IPS DF 4.7 (cell line): ENCODE results near the gene NRG3.
"Not testable (repeated sequence)": the region's sequence is repeated elsewhere in the genome, so short reads cannot be mapped to it uniquely, and the experiment has no call there.

Experiments used
- DNase-seq: peaks from one replicate; pipeline ENCODE4 v3.0.0-alpha.2; 2013; ENCODE audit warnings: low spot score; ENCODE audit errors: extremely low read depth

Gene NRG3

GRCh38 chr10:82660986-82661385, 786.0 kb downstream of the NRG3 start:
- no peak for DNase-seq

- no peak for DNase-seq
These were observed 786.7 kb downstream of the NRG3 start for GRCh38 chr10:82661701-82662100.

GRCh38 chr10:82668221-82668895, 793.4 kb downstream of the NRG3 start:
- DNase-seq, result no peak

- DNase-seq, result no peak
These were observed 799.0 kb downstream of the NRG3 start for GRCh38 chr10:82674036-82674435.

- DNase-seq, result not testable (repeated sequence)
These were observed 802.9 kb downstream of the NRG3 start for GRCh38 chr10:82677932-82678331.

- DNase-seq, result not testable (repeated sequence)
These were observed 803.5 kb downstream of the NRG3 start for GRCh38 chr10:82678451-82678850.

GRCh38 chr10:82680608-82681007, 805.6 kb downstream of the NRG3 start:
- DNase-seq, result no peak

DNA sequence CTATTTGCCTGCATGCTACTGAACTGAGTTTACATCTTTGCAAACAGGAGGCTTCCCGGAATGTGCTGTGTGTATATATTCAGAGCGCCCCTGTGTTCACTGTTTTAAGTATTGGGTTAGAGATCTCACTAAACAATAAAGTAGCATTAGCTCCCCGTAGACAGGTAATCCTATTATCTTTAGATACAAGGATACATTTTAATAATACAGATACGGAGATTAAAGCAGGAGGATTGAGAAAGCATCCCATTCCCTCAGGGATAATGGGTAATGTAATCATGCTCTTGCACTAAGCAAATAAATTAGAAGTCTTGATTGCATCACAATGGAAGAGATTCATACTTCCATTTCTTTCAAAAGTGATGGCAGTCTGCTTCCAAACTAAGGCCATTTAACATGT, 809.0 kb downstream of the NRG3 start:
- no peak for DNase-seq

GRCh38 chr10:82685087-82685486, 810.1 kb downstream of the NRG3 start:
- DNase-seq, result no peak

DNA sequence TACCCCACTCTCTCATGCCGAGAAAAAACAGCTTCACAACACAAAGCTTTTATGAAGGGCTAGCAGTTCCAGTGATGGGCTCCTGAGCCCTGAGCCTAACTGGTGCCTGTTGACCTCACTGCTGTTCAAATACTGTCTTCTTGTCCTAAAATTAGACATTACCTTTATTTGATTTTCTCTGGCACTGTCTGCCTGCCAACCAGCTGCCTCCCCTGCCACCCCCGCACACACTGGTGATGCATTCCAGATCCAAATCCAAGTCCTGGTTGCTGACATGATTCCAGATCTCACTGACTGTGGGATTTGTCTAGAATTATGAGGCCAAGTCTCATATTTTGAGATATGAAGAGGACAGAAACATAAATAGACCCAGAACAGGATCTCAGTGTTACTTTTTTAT, 816.2 kb downstream of the NRG3 start:
- DNase-seq, result no peak

- no peak for DNase-seq
These were observed 817.5 kb downstream of the NRG3 start for GRCh38 chr10:82692458-82692857.

- no peak for DNase-seq
These were observed 846.8 kb downstream of the NRG3 start for GRCh38 chr10:82721831-82722230.

GRCh38 chr10:82722273-82722672, 847.3 kb downstream of the NRG3 start:
- DNase-seq, result no peak

GRCh38 chr10:82736305-82736704, 861.3 kb downstream of the NRG3 start:
- no peak for DNase-seq

GRCh38 chr10:82737549-82737948, 862.6 kb downstream of the NRG3 start:
- no peak for DNase-seq

GRCh38 chr10:82738592-82738991, 863.6 kb downstream of the NRG3 start:
- no peak for DNase-seq

GRCh38 chr10:82742478-82742877, 867.5 kb downstream of the NRG3 start:
- no peak for DNase-seq

- no peak for DNase-seq
These were observed 867.9 kb downstream of the NRG3 start for GRCh38 chr10:82742898-82743297.

- DNase-seq, result no peak
These were observed 875.5 kb downstream of the NRG3 start for GRCh38 chr10:82750538-82750937.

GRCh38 chr10:82757397-82757796, 882.4 kb downstream of the NRG3 start:
- DNase-seq, result no peak

DNA sequence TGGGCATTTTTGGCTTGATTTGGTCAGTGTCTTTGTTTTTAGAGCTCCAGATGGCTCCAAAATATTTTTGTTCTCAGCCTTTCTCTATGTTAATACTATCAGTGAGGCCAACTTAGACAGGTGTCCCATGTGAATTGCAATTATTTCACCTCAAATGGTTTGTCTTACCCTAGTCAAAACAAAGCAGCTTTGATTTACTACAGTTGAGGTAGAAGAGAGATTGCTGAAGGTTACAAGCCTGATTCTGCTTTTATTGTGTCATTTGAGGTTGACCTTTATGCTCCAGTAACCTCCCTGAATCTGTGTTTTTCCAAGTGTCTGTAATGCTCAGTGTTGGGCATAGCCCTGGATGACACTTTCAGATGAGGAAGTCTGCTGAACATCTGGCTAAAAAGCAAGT, 882.9 kb downstream of the NRG3 start:
- DNase-seq, result no peak

DNA sequence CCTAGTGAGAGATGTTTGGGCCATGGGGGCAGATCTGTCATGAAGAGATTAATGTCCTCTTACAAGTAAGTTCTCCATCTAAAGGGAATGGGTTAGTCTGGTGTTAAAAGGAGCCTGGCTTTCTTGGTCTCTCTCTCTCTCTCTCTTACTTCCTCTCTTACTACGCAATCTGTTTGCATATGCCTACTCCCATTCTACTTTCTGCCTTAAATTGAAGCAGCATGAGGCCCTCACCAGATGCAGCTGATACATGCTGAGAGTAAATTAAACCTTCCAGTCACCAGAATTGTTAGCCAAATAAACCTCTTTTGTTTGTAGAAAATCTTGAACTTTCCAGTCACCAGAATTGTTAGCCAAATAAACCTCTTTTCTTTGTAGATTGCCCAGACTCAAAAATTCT, 884.1 kb downstream of the NRG3 start:
- DNase-seq, result no peak

DNA sequence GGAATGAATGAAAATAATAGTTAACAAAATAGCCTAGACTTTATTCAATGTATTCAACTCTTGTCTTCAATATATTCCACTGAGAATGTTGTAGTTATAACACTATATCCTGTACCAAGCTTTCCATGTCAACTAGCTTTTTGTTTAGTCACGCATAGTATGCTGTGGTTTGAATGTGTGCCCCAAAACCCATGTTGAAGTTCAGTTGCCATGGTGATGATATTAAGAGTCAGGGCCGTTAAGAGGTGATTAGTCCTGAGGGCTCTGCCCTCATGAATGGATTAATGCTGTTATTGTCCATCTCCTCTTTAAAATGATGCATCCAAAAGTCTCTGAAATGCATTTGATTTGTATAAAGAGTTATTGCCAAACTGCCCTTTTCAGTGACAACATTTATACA, 887.6 kb downstream of the NRG3 start:
- DNase-seq, result no peak

- no peak for DNase-seq
These were observed 893.0 kb downstream of the NRG3 start for GRCh38 chr10:82768040-82768439.
